Mucosa of stomach (tissue), 1 donor: ENCODE measurements around the gene CDK14.

Experiments used
- H3K27me3 ChIP-seq: one replicate; pipeline ENCODE4 v1.7.0; 2013; ENCODE audit warnings: mild to moderate bottlenecking, low read length; ENCODE audit not compliant: control insufficient read depth, insufficient read depth
- H3K36me3 ChIP-seq: one replicate; pipeline ENCODE4 v1.7.0; 2013; ENCODE audit warnings: low read length; ENCODE audit not compliant: control insufficient read depth, insufficient read depth
- H3K4me1 ChIP-seq: one replicate; pipeline ENCODE4 v1.7.0; 2013; ENCODE audit warnings: mild to moderate bottlenecking, low read length; ENCODE audit not compliant: control insufficient read depth, insufficient read depth
- H3K4me3 ChIP-seq: one replicate; pipeline ENCODE4 v1.7.0; 2013; ENCODE audit warnings: low read length
- H3K9ac ChIP-seq: one replicate; pipeline ENCODE4 v1.7.0; 2013; ENCODE audit warnings: mild to moderate bottlenecking, low read length, moderate library complexity
- H3K9me3 ChIP-seq: one replicate; pipeline ENCODE4 v1.7.0; 2013; ENCODE audit warnings: mild to moderate bottlenecking, low read length, moderate library complexity; ENCODE audit not compliant: control insufficient read depth
- donor health status: Pancreatic carcinoma.

The CDK14 gene

DNA sequence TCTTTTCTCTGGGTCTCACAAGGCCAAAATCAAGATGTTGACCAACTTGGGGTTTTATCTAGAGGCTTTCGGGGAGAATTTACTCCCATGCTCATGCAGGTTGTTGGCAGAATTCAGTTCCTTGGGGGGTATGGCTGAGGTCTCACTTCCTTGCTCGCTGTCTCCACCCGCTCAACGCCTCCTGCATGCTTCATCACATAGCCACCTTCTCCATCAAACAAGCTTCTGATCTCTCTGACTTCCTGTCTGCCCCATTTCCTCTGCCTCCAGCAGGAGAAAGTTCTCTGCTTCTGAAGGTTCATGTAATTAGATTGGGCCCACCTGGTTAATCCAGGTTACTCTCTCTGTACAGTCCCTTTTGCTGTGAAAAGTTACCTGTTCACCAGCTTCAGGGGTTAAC, 489.1 kb downstream of the CDK14 start:
- Histone ChIP-seq H3K4me3 (no peak overlapping the region), H3K36me3 (no peaks in the 10 kb centered on the region), H3K27me3 (no peaks in the 10 kb centered on the region), H3K4me1 (no peaks in the 10 kb centered on the region), H3K9me3 (no peaks in the 10 kb centered on the region), H3K9ac (no peak overlapping the region)

DNA sequence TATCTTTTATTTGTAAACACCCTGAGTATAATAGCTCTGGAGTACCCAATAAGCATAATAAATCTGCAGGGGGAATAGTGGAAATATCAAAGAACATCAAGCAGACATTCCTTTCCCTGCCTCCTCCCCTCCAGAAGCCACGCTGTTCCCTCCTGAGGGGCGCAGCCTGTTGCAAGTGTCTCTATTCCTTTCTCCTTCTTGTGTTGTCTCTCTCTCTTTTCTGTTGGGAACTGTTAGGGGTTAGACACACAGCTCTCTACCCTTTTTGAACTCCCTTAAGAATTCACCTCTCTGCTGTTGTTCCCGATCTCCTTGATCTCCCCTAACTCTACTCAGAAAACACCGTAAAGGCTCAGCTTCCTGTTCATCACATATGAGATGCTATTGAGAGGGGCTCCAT, 490.1 kb downstream of the CDK14 start:
- H3K4me1 ChIP-seq, result no peaks in the 10 kb centered on the region
- H3K9me3 ChIP-seq, result no peaks in the 10 kb centered on the region
- H3K4me3 ChIP-seq, result no peak overlapping the region
- no peaks in the 10 kb centered on the region for H3K36me3 ChIP-seq
- H3K27me3 ChIP-seq, result no peaks in the 10 kb centered on the region
- H3K9ac ChIP-seq, result no peak overlapping the region

DNA sequence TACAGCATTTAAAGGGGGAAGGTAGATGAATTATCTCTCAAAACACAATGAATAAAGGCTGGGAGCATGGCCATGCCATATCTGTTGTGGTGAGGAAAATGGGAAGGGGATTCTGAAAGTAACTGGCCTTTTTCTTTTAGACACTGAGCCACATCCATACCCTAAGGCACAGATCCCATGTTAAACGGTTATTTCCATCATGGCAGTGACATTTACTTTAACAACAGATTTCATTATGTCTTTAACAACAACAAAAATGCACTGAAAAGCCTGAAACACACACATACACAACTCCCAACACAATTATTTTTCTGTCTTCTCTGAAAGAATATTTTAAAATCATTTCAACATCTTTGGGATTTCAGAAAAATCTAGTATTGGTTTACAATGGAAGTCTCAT, 492.0 kb downstream of the CDK14 start:
- Histone ChIP-seq H3K36me3 (no peaks in the 10 kb centered on the region), H3K27me3 (no peaks in the 10 kb centered on the region), H3K9ac (no peak overlapping the region), H3K4me3 (no peak overlapping the region), H3K4me1 (no peaks in the 10 kb centered on the region), H3K9me3 (no peaks in the 10 kb centered on the region)

DNA sequence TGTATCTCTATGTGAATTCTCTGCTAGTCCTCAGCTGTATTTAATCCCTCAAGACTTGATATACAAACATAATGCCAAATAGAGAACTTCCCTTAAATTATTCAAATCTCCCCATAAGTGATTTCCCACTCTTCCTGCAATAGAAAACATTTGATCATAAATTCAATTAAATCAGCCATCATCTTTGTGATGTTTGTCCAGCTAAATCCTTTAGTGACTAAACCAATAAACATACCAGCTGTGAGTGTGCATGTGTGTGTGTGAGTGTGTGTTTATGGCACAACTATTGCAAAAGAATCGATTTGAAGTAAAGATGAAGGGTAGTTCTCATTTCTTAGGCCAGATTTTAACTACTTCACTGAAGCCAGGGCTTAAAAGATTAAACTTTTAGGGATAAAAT, 492.6 kb downstream of the CDK14 start:
- Histone ChIP-seq H3K4me3 (no peak overlapping the region), H3K27me3 (no peaks in the 10 kb centered on the region), H3K9ac (no peak overlapping the region), H3K4me1 (no peaks in the 10 kb centered on the region), H3K9me3 (no peaks in the 10 kb centered on the region), H3K36me3 (no peaks in the 10 kb centered on the region)

DNA sequence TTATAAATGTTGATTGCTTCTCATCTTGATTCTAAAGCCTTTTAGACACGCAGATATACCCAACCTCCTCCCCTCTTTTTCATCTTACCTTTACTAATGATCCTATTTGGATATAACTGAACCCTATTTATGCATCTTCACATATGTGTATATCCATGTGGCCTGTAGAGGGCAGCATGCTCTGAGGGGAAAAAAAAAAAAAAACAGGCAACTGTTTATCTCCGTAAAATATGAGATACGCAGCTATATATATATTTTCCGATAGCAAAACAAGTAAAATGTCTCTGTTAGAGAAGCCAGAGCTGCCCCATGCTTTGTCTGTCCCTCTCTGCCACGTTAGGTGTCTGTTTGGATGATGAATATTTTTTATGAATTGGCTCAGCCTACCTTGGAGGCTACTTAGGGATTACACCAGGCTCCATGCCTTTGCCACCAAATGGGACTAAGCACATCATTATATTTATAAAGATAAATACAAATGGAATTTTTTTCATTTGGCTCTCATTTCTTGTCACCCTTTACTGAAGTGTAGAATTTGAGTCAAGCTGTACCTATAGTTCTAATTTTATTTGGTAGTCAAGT, 493.4 kb downstream of the CDK14 start:
- no peak overlapping the region for H3K4me3 ChIP-seq
- H3K36me3 ChIP-seq, result no peaks in the 10 kb centered on the region
- no peaks in the 10 kb centered on the region for H3K27me3 ChIP-seq
- no peak overlapping the region for H3K9ac ChIP-seq
- no peaks in the 10 kb centered on the region for H3K4me1 ChIP-seq
- H3K9me3 ChIP-seq, result no peaks in the 10 kb centered on the region

DNA sequence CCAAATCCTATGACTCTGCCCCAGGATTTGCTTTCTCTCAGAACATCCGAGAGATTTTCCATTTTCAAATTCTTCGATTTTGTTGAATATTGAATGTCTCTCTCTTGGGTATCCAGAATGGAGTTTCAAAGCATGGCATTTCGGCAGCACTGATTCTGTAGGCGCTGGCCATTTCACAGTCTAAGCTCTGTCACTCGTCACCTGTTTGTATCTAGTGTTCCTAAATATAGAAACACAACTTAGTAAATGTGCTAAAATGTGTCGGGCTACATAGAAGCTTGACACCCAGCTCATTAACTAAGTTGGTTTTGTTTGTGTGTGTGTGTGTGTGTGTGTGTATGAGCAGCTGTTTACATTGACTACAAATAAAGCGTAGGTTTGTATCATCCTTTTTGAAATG, 494.6 kb downstream of the CDK14 start:
- no peaks in the 10 kb centered on the region for H3K36me3 ChIP-seq
- no peaks in the 10 kb centered on the region for H3K9me3 ChIP-seq
- no peak overlapping the region for H3K4me3 ChIP-seq
- H3K4me1 ChIP-seq, result no peaks in the 10 kb centered on the region
- no peaks in the 10 kb centered on the region for H3K27me3 ChIP-seq
- H3K9ac ChIP-seq, result no peak overlapping the region

DNA sequence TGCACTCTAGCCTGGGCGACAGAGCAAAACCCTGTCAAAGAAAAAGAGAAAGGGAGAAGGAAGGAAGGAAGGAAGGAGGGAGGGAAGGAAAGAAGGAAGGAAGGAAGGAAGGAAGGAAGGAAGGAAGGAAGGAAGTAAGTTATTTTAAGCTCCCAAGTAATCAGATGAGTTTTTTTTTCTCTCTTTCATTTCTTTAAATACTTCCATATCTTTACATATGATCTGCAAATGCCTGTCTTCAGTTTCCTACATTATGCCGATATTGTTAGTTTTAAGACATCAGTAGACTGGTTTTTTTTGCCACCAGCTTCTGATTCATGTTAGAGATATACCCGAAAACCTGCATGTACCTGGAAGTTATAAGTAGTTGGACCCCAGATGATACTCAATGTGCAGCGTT, 495.5 kb downstream of the CDK14 start:
- no peak overlapping the region for H3K9ac ChIP-seq
- H3K36me3 ChIP-seq, result no peaks in the 10 kb centered on the region
- no peaks in the 10 kb centered on the region for H3K4me1 ChIP-seq
- no peaks in the 10 kb centered on the region for H3K27me3 ChIP-seq
- H3K4me3 ChIP-seq, result no peak overlapping the region
- H3K9me3 ChIP-seq, result no peaks in the 10 kb centered on the region

DNA sequence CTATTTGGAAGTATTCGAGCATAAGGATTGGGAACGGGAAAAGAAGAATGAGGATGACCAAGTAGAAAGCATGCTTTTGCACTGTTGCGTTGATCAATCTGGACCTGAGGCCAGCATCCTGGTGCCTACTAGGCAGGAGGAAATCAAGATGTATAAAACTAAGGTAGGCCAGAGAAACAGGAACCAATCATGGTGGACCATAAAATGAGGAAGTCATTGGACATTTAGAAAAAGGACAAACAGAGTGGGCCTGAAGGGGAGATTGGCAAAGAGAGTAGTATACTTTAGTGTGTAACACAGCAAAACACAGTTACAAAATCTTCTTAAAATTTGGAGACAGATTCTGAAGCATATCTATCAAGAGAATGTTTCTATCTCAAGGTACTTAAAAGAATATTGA, 497.1 kb downstream of the CDK14 start:
- Histone ChIP-seq H3K4me3 (no peak overlapping the region), H3K9me3 (no peaks in the 10 kb centered on the region), H3K4me1 (no peaks in the 10 kb centered on the region), H3K36me3 (no peaks in the 10 kb centered on the region), H3K9ac (no peak overlapping the region), H3K27me3 (no peaks in the 10 kb centered on the region)

DNA sequence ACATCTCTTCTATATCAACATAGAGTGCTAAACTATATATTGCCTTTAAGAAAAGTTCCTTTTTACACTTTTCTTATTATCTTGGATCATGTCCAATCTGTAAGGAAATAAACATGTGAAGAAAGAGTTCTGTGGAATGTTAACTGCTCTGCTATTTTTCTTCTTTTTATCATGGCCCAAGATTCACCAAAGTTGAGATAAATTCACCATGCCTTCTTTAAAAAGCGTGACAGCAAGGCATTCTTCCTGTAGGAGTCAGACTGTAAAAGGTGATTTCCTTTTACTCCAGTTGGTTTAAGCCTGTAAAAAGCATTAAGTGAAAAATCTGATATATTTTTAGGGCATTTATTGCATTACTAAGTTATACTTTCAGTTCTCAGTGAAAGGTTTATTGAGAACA, 502.4 kb downstream of the CDK14 start:
- H3K27me3 ChIP-seq, result no peaks in the 10 kb centered on the region
- no peaks in the 10 kb centered on the region for H3K4me1 ChIP-seq
- no peaks in the 10 kb centered on the region for H3K9me3 ChIP-seq
- no peak overlapping the region for H3K4me3 ChIP-seq
- H3K36me3 ChIP-seq, result no peaks in the 10 kb centered on the region
- H3K9ac ChIP-seq, result no peak overlapping the region

DNA sequence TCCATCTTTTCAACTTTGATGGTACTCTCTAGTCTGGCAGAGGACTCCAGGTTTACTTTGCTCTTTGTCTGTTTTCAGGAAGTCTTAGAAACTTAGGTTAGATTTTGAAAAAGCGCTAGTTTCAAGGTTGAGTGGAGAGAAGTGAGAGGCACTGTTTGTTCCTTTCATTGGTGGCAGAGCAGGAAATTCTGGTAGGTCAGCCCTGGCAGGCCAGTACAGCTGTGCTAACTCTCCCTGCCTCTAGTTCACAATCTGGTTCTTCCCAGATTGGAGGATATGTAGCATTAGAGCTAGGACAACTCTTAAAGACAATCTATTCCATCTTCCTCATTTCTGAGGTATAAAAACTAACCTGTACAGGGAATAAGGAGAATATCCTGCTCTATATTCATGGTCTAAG, 507.2 kb downstream of the CDK14 start:
- no peaks in the 10 kb centered on the region for H3K27me3 ChIP-seq
- H3K4me1 ChIP-seq, result no peaks in the 10 kb centered on the region
- H3K4me3 ChIP-seq, result no peak overlapping the region

DNA sequence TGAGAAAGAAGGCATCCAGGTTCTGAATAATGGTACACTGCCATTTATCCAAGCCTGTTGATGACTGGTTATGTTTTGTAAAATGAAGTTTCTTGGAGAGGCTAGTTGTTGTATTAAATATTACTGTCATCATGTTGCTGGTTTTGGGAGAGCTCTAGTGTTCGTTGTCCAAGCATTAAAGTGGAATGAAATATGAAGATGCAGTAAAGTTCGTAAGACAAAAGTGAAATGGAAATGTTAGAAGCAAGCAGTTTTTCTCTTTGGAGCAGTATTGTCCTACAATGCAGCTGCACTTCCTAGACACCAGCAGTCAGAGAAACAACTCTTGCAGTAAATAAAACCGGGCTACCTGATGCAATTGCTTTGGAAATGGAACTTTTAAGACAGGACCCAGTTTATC, 511.3 kb downstream of the CDK14 start:
- Histone ChIP-seq H3K4me3 (no peak overlapping the region), H3K9ac (no peak overlapping the region), H3K4me1 (no peaks in the 10 kb centered on the region), H3K36me3 (no peaks in the 10 kb centered on the region), H3K9me3 (no peaks in the 10 kb centered on the region), H3K27me3 (no peaks in the 10 kb centered on the region)

More for the DNA sequence above, 507.2 kb downstream of the CDK14 start:
- Histone ChIP-seq H3K9ac (no peak overlapping the region), H3K36me3 (no peaks in the 10 kb centered on the region), H3K9me3 (no peaks in the 10 kb centered on the region)

DNA sequence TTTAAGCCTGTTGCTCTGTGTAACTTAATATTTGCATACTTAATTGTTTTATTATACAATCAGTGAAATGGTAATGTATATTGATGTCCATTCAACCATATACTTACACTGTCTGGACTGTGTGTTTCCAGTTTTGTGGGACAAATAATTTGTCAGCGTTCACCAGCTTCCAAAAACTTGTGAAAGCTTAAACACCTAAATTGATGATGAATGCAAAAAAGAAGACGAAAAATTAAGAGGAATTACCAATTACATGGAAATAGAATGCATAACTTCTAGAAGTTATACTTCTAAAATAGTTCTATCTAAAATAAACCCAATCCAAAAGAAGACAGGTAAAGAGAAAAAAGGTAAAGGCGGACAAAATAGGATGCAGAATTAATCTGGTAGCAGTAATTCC, 513.1 kb downstream of the CDK14 start:
- no peak overlapping the region for H3K9ac ChIP-seq
- no peaks in the 10 kb centered on the region for H3K36me3 ChIP-seq
- no peaks in the 10 kb centered on the region for H3K4me1 ChIP-seq
- no peak overlapping the region for H3K4me3 ChIP-seq
- no peaks in the 10 kb centered on the region for H3K9me3 ChIP-seq
- H3K27me3 ChIP-seq, result no peaks in the 10 kb centered on the region

DNA sequence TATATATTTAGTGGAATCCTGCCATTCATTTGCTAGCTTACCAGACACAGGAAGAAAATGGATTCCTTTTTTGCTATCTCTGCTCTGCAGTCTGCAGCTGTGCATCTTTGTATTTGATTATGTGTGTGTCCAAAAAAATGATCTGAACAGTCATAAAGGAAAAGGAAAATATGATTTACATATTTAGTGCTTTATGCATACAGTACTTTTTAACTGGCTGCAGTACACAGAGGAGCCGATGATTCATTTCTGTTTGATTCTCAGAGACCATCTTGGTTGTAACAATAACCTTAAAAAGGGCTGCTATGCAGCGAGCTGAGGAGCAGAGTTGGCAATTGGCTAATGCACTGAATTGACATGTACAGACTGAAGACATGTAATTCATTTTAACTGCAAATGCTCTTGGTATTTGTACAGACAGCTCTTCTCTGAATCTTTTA, 516.8 kb downstream of the CDK14 start:
- no peaks in the 10 kb centered on the region for H3K4me1 ChIP-seq
- no peaks in the 10 kb centered on the region for H3K27me3 ChIP-seq
- no peaks in the 10 kb centered on the region for H3K36me3 ChIP-seq
- no peaks in the 10 kb centered on the region for H3K9me3 ChIP-seq
- H3K9ac ChIP-seq, result no peak overlapping the region
- no peak overlapping the region for H3K4me3 ChIP-seq
